Chondrocyte (in vitro differentiated cells): ENCODE data around the gene RSF1. TPM values are rescaled to one million over a fixed set of nuclear protein-coding genes. Genes with fewer than 3 reads are reported as not detected.
A peak's percentile ranks its signal among the peaks of the same experiment; 100 is the strongest.

Experiments
- DNase-seq: peaks from one replicate; pipeline ENCODE4 v3.0.0; 2021; ENCODE audit warnings: mixed read lengths, low spot score
- H3K27ac Mint-ChIP-seq: one replicate; pipeline ENCODE4 v1.8.0; 2021; ENCODE audit warnings: mild to moderate bottlenecking, moderate library complexity, mixed read lengths; ENCODE audit not compliant: unreplicated experiment
- H3K27me3 Mint-ChIP-seq: 2 replicates; pipeline ENCODE4 v1.8.0; 2021; ENCODE audit warnings: low read depth, mixed read lengths
- H3K36me3 Mint-ChIP-seq: 2 replicates; pipeline ENCODE4 v1.8.0; 2021; ENCODE audit warnings: low read depth, mixed read lengths
- H3K4me1 Mint-ChIP-seq: 2 replicates; pipeline ENCODE4 v1.8.0; 2021; ENCODE audit warnings: low read depth, mild to moderate bottlenecking, mixed read lengths
- H3K4me3 Mint-ChIP-seq: one replicate; pipeline ENCODE4 v1.8.0; 2021; ENCODE audit warnings: mild to moderate bottlenecking, moderate library complexity, mixed read lengths; ENCODE audit not compliant: unreplicated experiment
- H3K9me3 Mint-ChIP-seq: 2 replicates; pipeline ENCODE4 v1.8.0; 2021; ENCODE audit warnings: low read depth, mixed read lengths
- total RNA-seq: library from RNA; stranded (reverse); gene quantifications from 3 replicates; pipeline ENCODE4 v1.2.1, GENCODE V29; 2021
- TF ChIP-seq, protein P1 (sequence below): fragments of 200-600 bp; sonication (generic); IDR thresholded peaks from 2 replicates; pipeline ENCODE4 v1.5.0; 2021; ENCODE audit warnings: antibody characterized with exemption, mild to moderate bottlenecking, moderate library complexity

Gene RSF1
- total RNA-seq, 1 donor from 2014 or later: 64.2 TPM

DNA sequence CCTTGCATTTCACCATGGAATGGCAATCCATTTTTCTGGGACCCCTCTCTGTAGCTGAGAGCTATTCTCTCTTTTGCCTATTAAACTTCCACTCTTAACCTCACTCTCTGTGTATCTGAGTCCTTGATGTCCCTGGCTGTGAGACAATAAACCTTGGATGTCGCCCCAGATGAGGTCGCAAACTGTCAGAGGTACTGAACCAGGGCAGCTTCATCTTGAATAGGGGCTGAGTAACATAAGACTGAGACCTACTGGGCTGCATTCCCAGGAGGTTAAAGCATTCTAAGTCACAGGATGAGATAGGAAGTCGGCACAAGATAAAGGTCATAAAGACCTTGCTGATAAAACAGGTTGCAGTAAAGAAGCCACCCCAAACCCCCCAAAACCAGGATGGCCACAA is 68.0 kb downstream of the RSF1 start:
- TF ChIP-seq, protein P1, sequence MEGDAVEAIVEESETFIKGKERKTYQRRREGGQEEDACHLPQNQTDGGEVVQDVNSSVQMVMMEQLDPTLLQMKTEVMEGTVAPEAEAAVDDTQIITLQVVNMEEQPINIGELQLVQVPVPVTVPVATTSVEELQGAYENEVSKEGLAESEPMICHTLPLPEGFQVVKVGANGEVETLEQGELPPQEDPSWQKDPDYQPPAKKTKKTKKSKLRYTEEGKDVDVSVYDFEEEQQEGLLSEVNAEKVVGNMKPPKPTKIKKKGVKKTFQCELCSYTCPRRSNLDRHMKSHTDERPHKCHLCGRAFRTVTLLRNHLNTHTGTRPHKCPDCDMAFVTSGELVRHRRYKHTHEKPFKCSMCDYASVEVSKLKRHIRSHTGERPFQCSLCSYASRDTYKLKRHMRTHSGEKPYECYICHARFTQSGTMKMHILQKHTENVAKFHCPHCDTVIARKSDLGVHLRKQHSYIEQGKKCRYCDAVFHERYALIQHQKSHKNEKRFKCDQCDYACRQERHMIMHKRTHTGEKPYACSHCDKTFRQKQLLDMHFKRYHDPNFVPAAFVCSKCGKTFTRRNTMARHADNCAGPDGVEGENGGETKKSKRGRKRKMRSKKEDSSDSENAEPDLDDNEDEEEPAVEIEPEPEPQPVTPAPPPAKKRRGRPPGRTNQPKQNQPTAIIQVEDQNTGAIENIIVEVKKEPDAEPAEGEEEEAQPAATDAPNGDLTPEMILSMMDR: no peak
- Mint-ChIP-seq H3K9me3 (no peaks in the 10 kb centered on the region), H3K27me3 (no peaks in the 10 kb centered on the region), H3K27ac (no peak overlapping the region), H3K4me1 (peaks cover 33% of the 10 kb centered on the region), H3K4me3 (no peak overlapping the region), H3K36me3 (peaks cover 5% of the 10 kb centered on the region)
- DNase-seq: no peak

DNA sequence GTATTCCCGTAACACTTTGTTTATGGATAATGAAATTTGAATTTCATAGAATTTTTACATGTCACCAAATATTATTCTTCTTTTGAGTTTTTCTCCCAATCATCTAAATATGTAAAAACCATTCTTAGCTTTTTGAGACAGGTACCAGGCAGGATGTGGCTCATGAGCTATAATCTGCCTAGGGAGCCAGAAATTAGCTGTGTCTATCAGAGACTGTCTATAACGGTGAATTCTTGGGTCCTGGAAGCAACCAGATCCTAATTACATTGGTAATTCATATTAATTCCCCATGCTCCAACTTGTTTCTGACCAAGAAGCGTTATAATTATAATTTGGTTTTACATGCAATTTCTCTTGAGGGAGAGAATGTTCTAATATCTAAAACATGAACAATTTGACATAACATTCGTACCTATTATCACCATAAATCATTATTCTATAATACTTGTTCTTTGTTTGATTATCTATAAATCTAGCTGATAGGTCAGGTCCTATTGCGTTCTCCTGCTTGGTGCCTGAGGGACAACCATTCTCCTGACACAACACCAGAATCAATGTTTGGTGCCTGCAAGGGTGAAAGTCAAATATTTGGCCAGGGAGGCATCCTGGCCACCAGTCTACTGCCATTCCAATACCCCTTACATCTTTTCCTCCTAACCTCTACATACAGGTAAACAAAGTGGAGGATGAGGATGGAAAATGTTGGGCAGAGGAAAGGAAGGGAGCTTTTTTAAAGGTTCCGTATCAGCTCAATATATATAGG is 69.9 kb downstream of the RSF1 start:
- Mint-ChIP-seq H3K27me3 (no peaks in the 10 kb centered on the region), H3K9me3 (no peaks in the 10 kb centered on the region), H3K4me1 (peaks cover 30% of the 10 kb centered on the region), H3K27ac (no peak overlapping the region), H3K4me3 (no peak overlapping the region), H3K36me3 (peaks cover 5% of the 10 kb centered on the region)
- TF ChIP-seq, protein P1: no peak
- DNase-seq: no peak

- no peak for DNase-seq
- peaks cover 5% of the 10 kb centered on the region for H3K36me3 Mint-ChIP-seq
- TF ChIP-seq, protein P1: no peak
- no peaks in the 10 kb centered on the region for H3K27me3 Mint-ChIP-seq
- peaks cover 3% of the 10 kb centered on the region for H3K9me3 Mint-ChIP-seq
- peak overlapping the region; percentile 17 for H3K27ac Mint-ChIP-seq
- peaks cover 30% of the 10 kb centered on the region for H3K4me1 Mint-ChIP-seq
- no peak overlapping the region for H3K4me3 Mint-ChIP-seq
Measured at GRCh38 chr11:77749232-77749631, 71.3 kb downstream of the RSF1 start.

DNA sequence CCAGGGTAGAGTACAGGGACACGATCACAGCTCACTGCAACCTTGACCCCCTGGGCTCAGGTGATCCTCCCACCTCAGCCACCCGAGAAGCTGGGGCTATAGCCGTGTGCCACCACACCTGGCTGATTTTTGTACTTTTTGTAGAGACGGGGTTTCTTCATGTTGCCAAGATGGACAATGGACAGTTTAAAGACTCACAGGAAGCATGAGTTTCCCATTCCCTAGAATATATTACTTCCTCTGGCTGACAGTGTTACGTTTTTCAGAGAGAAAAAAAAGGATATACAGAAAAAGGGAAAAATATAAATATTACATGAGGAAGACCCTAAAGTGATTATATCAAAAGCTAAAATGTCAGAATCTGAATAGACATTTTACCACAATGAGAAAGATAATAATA is 72.3 kb downstream of the RSF1 start:
- Mint-ChIP-seq H3K36me3 (peaks cover 3% of the 10 kb centered on the region), H3K4me1 (peaks cover 25% of the 10 kb centered on the region), H3K27me3 (no peaks in the 10 kb centered on the region), H3K4me3 (no peak overlapping the region), H3K9me3 (peaks cover 3% of the 10 kb centered on the region), H3K27ac (no peak overlapping the region)
- DNase-seq: no peak
- TF ChIP-seq, protein P1: no peak

GRCh38 chr11:77747381-77747969 is 73.0 kb downstream of the RSF1 start:
- Mint-ChIP-seq H3K27me3 (no peaks in the 10 kb centered on the region), H3K27ac (peak overlapping the region; percentile 34), H3K36me3 (peaks cover 4% of the 10 kb centered on the region), H3K9me3 (peaks cover 3% of the 10 kb centered on the region), H3K4me1 (peaks cover 20% of the 10 kb centered on the region), H3K4me3 (no peak overlapping the region)
- DNase-seq: no peak
- TF ChIP-seq, protein P1: no peak
